PC-3 (cell line): ENCODE data around the gene SULT2B1. TPM values are rescaled to one million over a fixed set of nuclear protein-coding genes. Genes with fewer than 3 reads are reported as not detected.
"Not testable (repeated sequence)": the region's sequence is repeated elsewhere in the genome, so short reads cannot be mapped to it uniquely, and the experiment has no call there.

Experiments used
- ATAC-seq: fragments of 200-7000 bp; cut with Tn5 transposase; 2 replicates; pipeline ENCODE4 v1.9.1; 2020; ENCODE audit warnings: mild to moderate bottlenecking, moderate library complexity
- BruUV-seq: library from RNA; stranded (reverse); fragments of 400-500 nt; replicated peaks from 2 replicates; lab custom pipeline; 2021; lab: Mats Ljungman, UMichigan
- CTCF ChIA-PET: fragments of 300-600 bp; sonication (Branson Sonifier 250); formaldehyde crosslinking; loops from one replicate; lab custom pipeline; 2022; ENCODE audit warnings: antibody characterized with exemption; lab: Charles Lee
- POLR2A ChIA-PET: fragments of 300-600 bp; sonication (Branson Sonifier 250); formaldehyde crosslinking; loops from one replicate; lab custom pipeline; 2022; ENCODE audit warnings: antibody characterized with exemption; ENCODE audit not compliant: unreplicated experiment; lab: Charles Lee
- DNase-seq: peaks from one replicate; pipeline ENCODE4 v3.0.0-alpha.2; 2015
- H2AFZ ChIP-seq: fragments of 300-600 bp; sonication (generic); 2 replicates; pipeline ENCODE4 v1.6.0; 2016; ENCODE audit warnings: antibody characterized with exemption, low read length
- H3F3A ChIP-seq: fragments of 300-600 bp; sonication (generic); one replicate; pipeline ENCODE4 v1.6.0; 2017; ENCODE audit warnings: antibody characterized with exemption, low read length, control low read depth, mild to moderate bottlenecking; ENCODE audit not compliant: unreplicated experiment
- H3K27ac ChIP-seq: fragments of 300-600 bp; sonication (generic); 2 replicates; pipeline ENCODE4 v1.5.1; 2016; ENCODE audit warnings: mild to moderate bottlenecking, low read length
- H3K27me3 ChIP-seq: fragments of 300-600 bp; sonication (generic); 2 replicates; pipeline ENCODE4 v1.6.1; 2016; ENCODE audit warnings: low read length, mixed read lengths
- H3K36me3 ChIP-seq: fragments of 300-600 bp; sonication (generic); 2 replicates; pipeline ENCODE4 v1.6.1; 2016; ENCODE audit warnings: low read depth, mixed run types, low read length, mixed read lengths
- H3K4me1 ChIP-seq: fragments of 300-600 bp; sonication (generic); 2 replicates; pipeline ENCODE4 v1.5.1; 2016; ENCODE audit warnings: low read length; ENCODE audit not compliant: insufficient read depth
- H3K4me2 ChIP-seq: fragments of 300-600 bp; sonication (generic); 2 replicates; pipeline ENCODE4 v1.6.0; 2016; ENCODE audit warnings: low read length
- H3K4me3 ChIP-seq: fragments of 300-600 bp; sonication (generic); 2 replicates; pipeline ENCODE4 v1.5.1; 2016; ENCODE audit warnings: mild to moderate bottlenecking, low read length, mixed read lengths
- H3K79me2 ChIP-seq: fragments of 300-600 bp; sonication (generic); 2 replicates; pipeline ENCODE4 v1.6.1; 2017; ENCODE audit warnings: low read length, mixed read lengths
- H3K9ac ChIP-seq: fragments of 300-600 bp; sonication (generic); 2 replicates; pipeline ENCODE4 v1.6.0; 2016; ENCODE audit warnings: mild to moderate bottlenecking, low read length
- H3K9me2 ChIP-seq: fragments of 300-600 bp; sonication (generic); replicated peaks from 2 replicates; pipeline ENCODE4 v1.6.1; 2016; ENCODE audit warnings: mixed run types, low read length, mixed read lengths
- H3K9me3 ChIP-seq: fragments of 300-600 bp; sonication (generic); 2 replicates; pipeline ENCODE4 v1.6.1; 2016; ENCODE audit warnings: low read length, mixed read lengths
- H4K20me1 ChIP-seq: fragments of 300-600 bp; sonication (generic); 2 replicates; pipeline ENCODE4 v1.6.1; 2016; ENCODE audit warnings: low read length, mixed read lengths
- CTCF ChIP-seq: fragments of 300-600 bp; sonication (generic); conservative IDR thresholded peaks from 2 replicates; pipeline ENCODE4 v1.5.1; 2017; ENCODE audit warnings: antibody characterized with exemption, low read depth, mild to moderate bottlenecking, low read length
- EZH2 ChIP-seq: fragments of 300-600 bp; sonication (generic); IDR thresholded peaks from one replicate; pipeline ENCODE4 v1.6.1; 2017; ENCODE audit warnings: antibody characterized with exemption, mild to moderate bottlenecking, low read length; ENCODE audit not compliant: unreplicated experiment
- EZH2phosphoT487 ChIP-seq: fragments of 300-600 bp; sonication (generic); IDR thresholded peaks from 2 replicates; pipeline ENCODE4 v1.6.1; 2018; ENCODE audit warnings: mild to moderate bottlenecking, antibody characterized with exemption, low read length, borderline replicate concordance
- intact Hi-C: fragments of 100-400 bp; cut with micrococcal nuclease; formaldehyde crosslinking; loops from 2 replicates; pipeline ENCODE4 v1.9.0; 2023
- total RNA-seq: library from RNA; depleted of rRNA; stranded (reverse); fragments of >200 nt; gene quantifications from 2 replicates; pipeline ENCODE4 v1.2.3, GENCODE V29; 2014

The SULT2B1 gene
- total RNA-seq, 1 experiment from 2014 or later, result 6.7 TPM

GRCh38 chr19:48631225-48631624 is 79.3 kb downstream of the SULT2B1 start:
- H3F3A ChIP-seq, result peaks cover 3% of the 10 kb centered on the region
- H3K79me2 ChIP-seq, result no peaks in the 10 kb centered on the region
- TF ChIP-seq EZH2 (no peak), EZH2phosphoT487 (no peak), CTCF (no peak)
- ChIA-PET POLR2A (no interaction called here), CTCF (no interaction called here)
- H3K36me3 ChIP-seq, result no peaks in the 10 kb centered on the region
- no peak overlapping the region for H3K9ac ChIP-seq
- BruUV-seq, result no TSS peak
- intact Hi-C loops, result no loop called here
- H3K9me3 ChIP-seq, result no peaks in the 10 kb centered on the region
- no peaks in the 10 kb centered on the region for H3K9me2 ChIP-seq
- no peak overlapping the region for H2AFZ ChIP-seq
- H3K4me2 ChIP-seq, result no peak overlapping the region
- no peaks in the 10 kb centered on the region for H4K20me1 ChIP-seq
- H3K27ac ChIP-seq, result no peak overlapping the region
- H3K4me3 ChIP-seq, result no peak overlapping the region
- ATAC-seq (no peak), DNase-seq (no peak)
- H3K4me1 ChIP-seq, result peaks cover 15% of the 10 kb centered on the region
- H3K27me3 ChIP-seq, result no peaks in the 10 kb centered on the region

- H2AFZ ChIP-seq, H3K27me3 ChIP-seq, CTCF ChIA-PET, H3K36me3 ChIP-seq, H3F3A ChIP-seq, H3K4me3 ChIP-seq, H3K9ac ChIP-seq, ATAC-seq, H3K79me2 ChIP-seq, intact Hi-C loops, H3K9me2 ChIP-seq, H4K20me1 ChIP-seq, BruUV-seq, H3K4me2 ChIP-seq, H3K27ac ChIP-seq, H3K9me3 ChIP-seq, DNase-seq: not testable (repeated sequence)
- POLR2A ChIA-PET, result interaction anchor here (0.7 kb wide), 1 partner anchor 13 kb away, joined by 5 read pairs; the partner anchor contains the start of gene SPHK2
- peaks cover 20% of the 10 kb centered on the region for H3K4me1 ChIP-seq
Observed at GRCh38 chr19:48632286-48632685, 80.3 kb downstream of the SULT2B1 start.

GRCh38 chr19:48632692-48633147 is 80.7 kb downstream of the SULT2B1 start:
- no peaks in the 10 kb centered on the region for H3K9me2 ChIP-seq
- H3K79me2 ChIP-seq, result no peaks in the 10 kb centered on the region
- H3K9ac ChIP-seq, result no peak overlapping the region
- H3K4me1 ChIP-seq, result peaks cover 21% of the 10 kb centered on the region
- TF ChIP-seq EZH2phosphoT487, result no peak
- no peak for TF ChIP-seq CTCF
- TF ChIP-seq EZH2, result no peak
- ATAC-seq (no peak), DNase-seq (no peak)
- no peak overlapping the region for H3K27ac ChIP-seq
- no peak overlapping the region for H3K4me3 ChIP-seq
- no peaks in the 10 kb centered on the region for H3K27me3 ChIP-seq
- no peaks in the 10 kb centered on the region for H3K9me3 ChIP-seq
- no peak overlapping the region for H2AFZ ChIP-seq
- peaks cover 3% of the 10 kb centered on the region for H3F3A ChIP-seq
- BruUV-seq, result no TSS peak
- H4K20me1 ChIP-seq, result no peaks in the 10 kb centered on the region
- H3K4me2 ChIP-seq, result no peak overlapping the region
- intact Hi-C loops, result no loop called here
- CTCF ChIA-PET, result no interaction called here
- no peaks in the 10 kb centered on the region for H3K36me3 ChIP-seq
- POLR2A ChIA-PET, result interaction anchor here (0.7 kb wide), 1 partner anchor 13 kb away, joined by 5 read pairs; the partner anchor contains the start of gene SPHK2
